NCI-H345 (cell line): ENCODE results near the gene AGRN.
"Not testable (repeated sequence)": the region's sequence is repeated elsewhere in the genome, so short reads cannot be mapped to it uniquely, and the experiment has no call there.

Source experiments
- DNase-seq: peaks from one replicate; lab custom pipeline; 2025; lab: John Stamatoyannopoulos, UW

Gene AGRN

DNA sequence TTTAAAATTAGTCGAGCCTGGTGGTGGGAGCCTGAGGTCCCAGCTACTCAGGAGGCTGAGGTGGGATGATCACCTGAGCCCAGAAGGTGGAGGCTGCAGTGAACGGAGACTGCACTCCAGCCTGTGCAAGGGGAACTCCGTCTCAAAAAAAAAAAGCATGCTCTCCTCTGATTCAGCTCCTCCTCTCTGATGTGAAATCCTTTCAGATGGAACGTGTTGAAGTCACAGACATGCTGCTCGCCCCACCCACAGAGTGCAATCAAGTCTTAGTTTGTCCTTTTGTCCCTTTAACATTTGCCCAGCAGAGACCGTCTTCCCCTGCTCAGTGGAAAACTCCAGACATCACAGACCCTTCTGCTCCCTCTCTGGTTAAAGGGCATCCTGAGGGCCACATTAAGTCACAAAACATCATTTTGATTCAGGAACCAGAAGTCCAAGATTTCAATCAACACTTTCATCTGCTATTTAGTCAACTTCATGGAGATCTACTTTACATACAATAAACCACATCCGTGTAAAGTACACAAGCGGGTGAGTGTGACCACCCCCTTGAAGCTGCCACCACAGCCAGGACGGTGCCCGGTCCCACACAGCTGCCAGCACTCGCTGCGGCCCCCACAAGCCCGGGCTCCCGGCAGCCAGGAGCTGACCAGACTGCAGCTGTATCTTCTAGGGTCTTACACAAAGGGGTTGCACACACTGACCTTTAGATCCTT, 73.1 kb downstream of the AGRN start:
- no peak for DNase-seq

DNA sequence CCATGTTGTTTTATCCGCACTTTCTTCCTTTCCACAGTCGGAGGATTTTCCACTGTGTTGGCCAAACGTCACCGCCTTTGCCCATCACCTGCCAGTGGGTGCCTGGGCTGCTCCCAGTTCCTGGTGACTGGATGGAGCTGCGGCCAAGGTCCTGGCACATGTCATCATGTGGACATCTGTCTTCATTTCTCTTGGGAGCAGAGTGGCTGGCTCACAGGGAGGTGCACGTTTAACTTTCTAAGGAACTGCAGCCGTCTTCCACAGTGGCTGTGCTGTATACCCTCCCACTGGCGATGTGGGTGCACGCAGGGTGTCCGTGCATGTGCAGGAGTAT, 73.7 kb downstream of the AGRN start:
- no peak for DNase-seq

DNA sequence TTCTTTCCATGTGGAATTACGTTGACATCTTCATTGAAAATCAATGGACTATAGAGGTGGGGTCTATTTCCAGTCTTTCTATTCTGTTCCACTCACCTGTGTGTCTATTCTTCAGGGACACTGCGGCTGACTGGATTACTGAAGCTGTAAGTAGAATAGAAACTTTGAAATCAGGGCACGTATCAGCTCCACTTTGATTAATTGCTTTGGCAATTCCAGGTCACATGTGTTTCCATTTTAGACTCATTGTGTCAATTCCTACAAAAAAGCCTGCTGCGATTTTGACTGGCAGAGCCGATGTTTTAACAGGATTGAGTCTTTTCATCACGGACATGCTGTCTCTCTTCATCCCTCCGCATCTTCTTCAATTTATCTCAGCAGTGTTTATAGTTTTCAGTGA, 75.1 kb downstream of the AGRN start:
- DNase-seq: no peak

DNA sequence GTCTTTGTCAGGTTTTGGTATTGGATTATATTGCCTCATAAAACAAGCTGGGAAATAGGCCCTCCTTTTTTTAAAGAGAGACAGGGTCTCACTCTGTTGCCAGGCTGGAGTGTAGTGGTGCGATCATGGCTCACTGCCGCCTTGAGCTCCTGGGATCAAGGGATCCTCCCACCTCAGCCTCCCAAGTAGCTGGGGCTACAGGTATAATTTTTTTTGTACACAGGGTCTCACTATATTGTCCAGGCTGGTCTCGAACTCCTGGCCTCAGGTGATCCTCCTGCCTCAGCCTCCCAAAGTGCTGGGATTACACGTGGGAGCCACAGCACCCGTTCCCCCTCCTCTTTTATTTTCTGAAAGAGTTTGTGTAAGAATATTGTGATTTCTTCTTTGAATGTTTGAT, 76.2 kb downstream of the AGRN start:
- DNase-seq: not testable (repeated sequence)

DNA sequence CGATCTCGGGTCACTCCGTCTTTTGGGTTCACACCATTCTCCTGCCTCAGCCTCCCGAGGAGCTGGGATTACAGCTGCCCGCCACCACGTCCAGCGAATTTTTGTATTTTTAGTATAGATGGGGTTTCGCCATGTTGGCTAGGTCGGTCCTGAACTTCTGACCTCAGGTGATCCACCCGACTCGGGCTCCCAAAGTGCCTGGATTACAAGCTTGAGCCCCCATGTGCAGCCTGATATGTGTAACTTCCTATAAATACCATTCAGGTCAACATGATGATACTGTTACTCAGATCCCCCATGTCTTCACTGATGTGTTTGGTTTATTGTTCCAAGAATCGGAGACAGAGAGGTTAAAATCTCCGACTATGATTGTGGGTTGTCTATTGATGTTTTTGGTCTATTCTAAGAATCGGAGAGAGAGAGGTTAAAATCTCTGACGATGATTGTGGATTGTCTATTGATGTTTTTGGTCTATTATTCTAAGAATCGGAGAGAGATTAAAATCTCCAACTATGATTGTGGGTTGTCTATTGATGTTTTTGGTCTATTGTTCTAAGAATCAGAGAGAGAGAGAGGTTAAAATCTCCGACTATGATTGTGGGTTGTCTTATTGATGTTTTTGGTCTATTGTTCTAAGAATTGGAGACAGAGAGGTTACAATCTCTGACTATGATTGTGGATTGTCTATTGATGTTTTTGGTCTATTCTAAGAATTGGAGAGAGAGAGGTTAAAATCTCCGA, 78.9 kb downstream of the AGRN start:
- DNase-seq: no peak

DNA sequence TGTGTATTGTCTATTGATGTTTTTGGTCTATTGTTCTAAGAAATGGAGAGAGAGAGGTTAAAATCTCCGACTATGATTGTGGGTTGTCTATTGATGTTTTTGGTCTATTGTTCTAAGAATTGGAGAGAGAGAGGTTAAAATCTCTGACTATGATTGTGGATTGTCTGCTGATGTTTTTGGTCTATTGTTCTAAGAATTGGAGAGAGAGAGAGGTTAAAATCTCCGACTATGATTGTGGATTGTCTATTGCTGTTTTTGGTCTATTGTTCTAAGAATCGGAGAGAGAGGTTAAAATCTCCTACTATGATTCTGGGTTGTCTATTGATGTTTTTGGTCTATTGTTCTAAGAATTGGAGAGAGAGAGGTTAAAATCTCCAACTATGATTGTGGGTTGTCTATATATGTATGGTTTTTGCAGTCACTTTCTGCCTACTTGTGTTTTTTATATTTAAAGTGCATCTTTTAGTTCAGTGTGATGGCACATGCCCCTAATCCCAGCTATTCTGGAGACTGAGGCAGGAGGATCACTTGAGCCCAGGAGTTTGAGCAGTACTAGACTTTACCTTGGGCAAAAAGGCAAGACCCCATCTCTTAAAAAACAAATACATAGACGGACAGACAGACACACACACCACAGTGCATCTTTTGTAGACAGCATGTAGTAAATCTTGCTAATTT, 79.7 kb downstream of the AGRN start:
- DNase-seq: no peak

DNA sequence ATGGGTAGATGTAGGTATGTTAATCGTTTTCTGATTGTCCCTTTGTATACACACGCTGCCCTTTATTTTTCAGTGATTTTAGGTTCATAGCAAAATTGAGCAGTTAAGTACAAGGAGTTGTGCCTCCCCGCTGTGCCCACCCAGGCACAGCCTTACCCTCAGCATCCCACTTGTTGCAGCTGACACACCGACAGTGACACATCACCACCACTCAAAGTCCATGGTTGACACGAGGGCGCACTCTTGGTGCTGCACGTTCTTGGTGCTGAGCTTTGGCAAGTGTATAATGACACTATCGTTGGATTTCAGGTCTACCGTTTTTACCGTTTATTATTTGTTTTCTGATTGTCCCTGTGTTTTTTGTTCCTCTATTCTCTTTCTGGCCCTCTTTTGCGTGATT, 80.4 kb downstream of the AGRN start:
- no peak for DNase-seq

DNA sequence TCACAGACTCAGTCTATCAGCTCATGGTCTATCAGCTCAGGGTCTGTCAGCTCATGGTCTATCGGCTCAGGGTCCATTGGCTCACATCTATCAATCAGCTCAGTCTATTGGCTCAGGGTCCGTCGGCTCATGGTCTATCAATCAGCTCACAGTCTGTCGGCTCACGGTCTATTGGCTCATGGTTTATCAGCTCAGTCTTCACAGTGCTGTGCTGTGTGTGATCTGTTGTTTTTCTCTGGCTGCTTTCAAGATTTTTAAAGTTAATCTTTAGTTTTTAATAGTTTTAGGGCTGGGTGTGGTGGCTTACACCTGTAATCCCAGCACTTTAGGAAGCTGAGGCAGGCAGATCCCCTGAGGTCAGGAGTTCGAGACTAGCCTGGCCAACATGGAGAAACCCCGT, 81.6 kb downstream of the AGRN start:
- DNase-seq: no peak

DNA sequence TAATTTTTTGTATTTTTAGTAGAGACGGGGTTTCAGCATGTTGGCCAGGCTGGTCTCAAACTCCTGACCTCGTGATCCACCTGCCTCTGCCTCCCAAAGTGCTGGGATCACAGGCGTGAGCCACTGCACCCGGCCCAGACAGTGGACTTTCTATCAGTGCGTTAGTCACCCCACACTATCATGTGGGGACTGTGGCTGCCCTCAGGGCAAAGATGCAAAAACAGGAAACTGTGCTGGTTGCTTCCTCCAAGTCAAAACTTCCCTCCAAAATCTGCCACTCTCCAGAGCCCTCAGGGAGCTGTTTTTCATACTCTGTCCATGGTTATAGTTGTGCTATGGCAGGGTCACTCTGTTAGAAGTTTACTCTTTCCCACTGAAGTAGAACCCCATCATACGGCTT, 84.2 kb downstream of the AGRN start:
- DNase-seq: not testable (repeated sequence)
